ENCODE results near the gene C3orf38. TPM values are rescaled to one million over a fixed set of nuclear protein-coding genes. Genes with fewer than 3 reads are reported as not detected.
"Not testable (repeated sequence)": the region's sequence is repeated elsewhere in the genome, so short reads cannot be mapped to it uniquely, and the experiment has no call there.

Gene C3orf38
- total RNA-seq, 4 donors from 2014 or later, result 14.0 to 19.9 (median 18.3) TPM

GRCh38 chr3:88114878-88115549, 34.7 kb upstream of the C3orf38 start:
- DNase-seq (ENCODE audit: low spot score in 2 of 2), result no peak
- intact Hi-C loops (cut with DNase I; ENCODE audit: low total_unique reads), result no loop called here
- WGBS, 2 donors, result 88 to 94% methylated on average over 3 of the region's 3 CpGs
- TF ChIP-seq POLR2A (IDR thresholded peaks at IDR 0.05) (no peak), CTCF (IDR thresholded peaks at IDR 0.05) (no peak)
- no peak overlapping the region for H3K4me3 ChIP-seq (ENCODE audit: low read depth, poor library complexity, severe bottlenecking)

- 0 to 45% methylated on average over 1 of the region's 1 CpG for WGBS, 2 donors
- H3K4me3 ChIP-seq (ENCODE audit: low read depth, poor library complexity, severe bottlenecking), result no peak overlapping the region
- TF ChIP-seq POLR2A (IDR thresholded peaks at IDR 0.05) (no peak), CTCF (IDR thresholded peaks at IDR 0.05) (no peak)
- intact Hi-C loops (cut with DNase I; ENCODE audit: low total_unique reads), result no loop called here
- no peak for DNase-seq (ENCODE audit: low spot score in 2 of 2)
Observed at GRCh38 chr3:88117683-88118082, 32.1 kb upstream of the C3orf38 start.

DNA sequence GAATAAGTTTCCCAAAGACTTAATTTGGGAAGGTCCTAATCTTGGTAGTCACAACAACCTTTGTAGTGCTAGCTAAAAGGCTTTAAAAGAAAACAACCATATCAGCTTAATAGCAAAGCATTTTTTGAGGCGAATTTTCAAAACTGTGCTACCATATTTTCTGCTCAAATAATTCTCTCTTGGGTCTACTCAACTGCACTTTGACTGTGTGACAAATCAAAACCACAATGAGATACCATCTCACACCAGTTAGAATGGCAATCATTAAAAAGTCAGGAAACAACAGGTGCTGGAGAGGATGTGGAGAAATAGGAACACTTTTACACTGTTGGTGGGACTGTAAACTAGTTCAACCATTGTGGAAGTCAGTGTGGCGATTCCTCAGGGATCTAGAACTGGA, 31.2 kb upstream of the C3orf38 start:
- intact Hi-C loops (cut with DNase I; ENCODE audit: low total_unique reads); DNase-seq (ENCODE audit: low spot score in 2 of 2); H3K4me3 ChIP-seq (ENCODE audit: low read depth, poor library complexity, severe bottlenecking): not testable (repeated sequence)
- 98 to 100% methylated on average over 1 of the region's 2 CpGs for WGBS, 2 donors

DNA sequence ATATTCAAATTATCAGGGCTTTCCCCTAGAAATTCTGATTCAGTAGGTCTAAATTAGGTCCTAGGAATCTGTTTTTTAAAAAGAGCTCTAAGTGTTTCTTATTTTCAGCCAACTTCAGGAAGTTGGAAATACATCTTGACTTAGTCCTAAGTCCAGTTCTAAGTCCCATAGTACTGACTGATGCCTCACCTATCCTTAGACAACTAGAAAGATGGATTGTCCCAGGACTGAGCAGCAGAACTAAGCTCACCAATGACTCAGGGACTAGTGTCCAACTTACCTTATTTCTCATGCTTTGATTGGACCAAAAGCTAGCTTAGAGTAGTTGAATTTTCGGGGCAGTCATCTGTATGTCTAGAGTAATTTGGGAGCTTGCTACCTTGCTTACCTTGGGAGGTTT, 26.2 kb upstream of the C3orf38 start:
- WGBS, 2 donors, result 96 to 97% methylated on average over 1 of the region's 1 CpG

DNA sequence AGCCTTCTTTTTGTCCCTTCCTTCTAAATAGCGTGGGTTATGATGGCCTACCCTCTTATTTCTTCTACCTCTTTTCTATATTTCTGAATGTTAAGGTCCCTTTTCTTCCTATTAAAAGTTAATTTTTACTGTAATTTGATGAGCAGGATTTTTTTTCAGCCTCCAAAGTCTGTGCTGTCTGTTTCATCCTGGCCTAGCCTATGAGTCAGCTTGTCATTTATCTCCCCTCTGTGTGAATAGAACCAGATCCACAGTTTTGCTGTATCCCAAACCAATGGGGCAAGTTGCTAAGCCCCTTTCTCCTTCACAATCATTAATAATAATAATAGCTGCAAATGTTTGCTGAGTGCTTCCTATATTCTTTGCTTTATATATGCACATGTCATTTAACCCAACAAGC, 18.1 kb upstream of the C3orf38 start:
- no peak overlapping the region for H3K4me3 ChIP-seq (ENCODE audit: low read depth, poor library complexity, severe bottlenecking)
- no peak for TF ChIP-seq POLR2A (IDR thresholded peaks at IDR 0.05)
- no peak for TF ChIP-seq CTCF (IDR thresholded peaks at IDR 0.05)
- intact Hi-C loops (cut with DNase I; ENCODE audit: low total_unique reads), result no loop called here
- no peak for DNase-seq (ENCODE audit: low spot score in 2 of 2)
- 88 to 94% methylated on average over 1 of the region's 1 CpG for WGBS, 2 donors

More for the DNA sequence above, 26.2 kb upstream of the C3orf38 start:
- no peak for DNase-seq (ENCODE audit: low spot score in 2 of 2)
- intact Hi-C loops (cut with DNase I; ENCODE audit: low total_unique reads), result no loop called here
- H3K4me3 ChIP-seq (ENCODE audit: low read depth, poor library complexity, severe bottlenecking), result no peak overlapping the region
- no peak for TF ChIP-seq POLR2A (IDR thresholded peaks at IDR 0.05)
- TF ChIP-seq CTCF (IDR thresholded peaks at IDR 0.05), result no peak

GRCh38 chr3:88132894-88133293, 16.9 kb upstream of the C3orf38 start:
- no peak overlapping the region for H3K4me3 ChIP-seq (ENCODE audit: low read depth, poor library complexity, severe bottlenecking)
- TF ChIP-seq POLR2A (IDR thresholded peaks at IDR 0.05) (no peak), CTCF (IDR thresholded peaks at IDR 0.05) (no peak)
- DNase-seq (ENCODE audit: low spot score in 2 of 2), result no peak
- 95 to 100% methylated on average over 1 of the region's 1 CpG for WGBS, 2 donors
- intact Hi-C loops (cut with DNase I; ENCODE audit: low total_unique reads), result no loop called here

Data from lower leg skin (tissue), 4 donors.